ENCODE measurements around the gene CCDC112. TPM values are rescaled to one million over a fixed set of nuclear protein-coding genes. Genes with fewer than 3 reads are reported as not detected.

CCDC112 gene
- total RNA-seq, 1 donor from 2014 or later, result 13.0 TPM

DNA sequence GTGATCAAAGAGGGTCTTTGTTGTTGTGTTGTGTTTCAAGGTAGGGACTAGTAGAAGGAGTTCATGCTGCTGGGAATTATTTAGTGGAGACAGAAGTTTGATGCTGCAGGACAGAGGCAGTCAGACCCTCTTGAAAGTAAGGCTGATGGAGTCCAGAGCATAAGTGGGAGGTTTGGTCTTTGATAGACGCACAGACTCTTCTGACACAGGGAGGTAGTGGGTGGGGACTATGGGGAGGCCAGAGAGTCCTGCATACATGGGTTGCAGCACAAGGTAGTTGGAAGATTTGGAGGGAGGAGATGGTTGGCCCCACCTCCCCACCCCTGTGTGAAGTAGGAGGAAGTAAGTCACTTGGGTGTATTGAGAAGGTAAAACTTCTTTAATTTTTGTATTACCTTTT is 2.4 kb upstream of the CCDC112 start:
- Histone ChIP-seq H3K27me3 (ENCODE audit: insufficient read depth, low read length) (no peaks in the 10 kb centered on the region), H3K9me3 (ENCODE audit: insufficient read depth, low read depth, low read length) (no peaks in the 10 kb centered on the region), H3K4me1 (ENCODE audit: insufficient read depth, low read length) (peaks cover 3% of the 10 kb centered on the region), H2AFZ (ENCODE audit: low read depth, low read length) (no peak overlapping the region), H3K36me3 (ENCODE audit: insufficient read depth, low read length) (no peaks in the 10 kb centered on the region), H3K4me3 (ENCODE audit: insufficient read depth, low read depth, low read length) (no peak overlapping the region), H3K4me2 (ENCODE audit: low read length) (no peak overlapping the region), H3K79me2 (ENCODE audit: insufficient read depth, low read length) (peaks cover 20% of the 10 kb centered on the region), H3K9ac (ENCODE audit: low read length) (no peak overlapping the region), H4K20me1 (ENCODE audit: insufficient read depth, low read length) (peaks cover 10% of the 10 kb centered on the region), H3K27ac (ENCODE audit: low read depth, low read length) (no peak overlapping the region)
- no peak for TF ChIP-seq EZH2 (IDR thresholded peaks at IDR 0.05; ENCODE audit: insufficient read depth, low read length)
- TF ChIP-seq, protein P1, sequence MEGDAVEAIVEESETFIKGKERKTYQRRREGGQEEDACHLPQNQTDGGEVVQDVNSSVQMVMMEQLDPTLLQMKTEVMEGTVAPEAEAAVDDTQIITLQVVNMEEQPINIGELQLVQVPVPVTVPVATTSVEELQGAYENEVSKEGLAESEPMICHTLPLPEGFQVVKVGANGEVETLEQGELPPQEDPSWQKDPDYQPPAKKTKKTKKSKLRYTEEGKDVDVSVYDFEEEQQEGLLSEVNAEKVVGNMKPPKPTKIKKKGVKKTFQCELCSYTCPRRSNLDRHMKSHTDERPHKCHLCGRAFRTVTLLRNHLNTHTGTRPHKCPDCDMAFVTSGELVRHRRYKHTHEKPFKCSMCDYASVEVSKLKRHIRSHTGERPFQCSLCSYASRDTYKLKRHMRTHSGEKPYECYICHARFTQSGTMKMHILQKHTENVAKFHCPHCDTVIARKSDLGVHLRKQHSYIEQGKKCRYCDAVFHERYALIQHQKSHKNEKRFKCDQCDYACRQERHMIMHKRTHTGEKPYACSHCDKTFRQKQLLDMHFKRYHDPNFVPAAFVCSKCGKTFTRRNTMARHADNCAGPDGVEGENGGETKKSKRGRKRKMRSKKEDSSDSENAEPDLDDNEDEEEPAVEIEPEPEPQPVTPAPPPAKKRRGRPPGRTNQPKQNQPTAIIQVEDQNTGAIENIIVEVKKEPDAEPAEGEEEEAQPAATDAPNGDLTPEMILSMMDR (IDR thresholded peaks at IDR 0.05; ENCODE audit: insufficient read depth, low read depth, low read length), result no peak
- DNase-seq (ENCODE audit: low read depth), result no peak
- no peaks in the 10 kb centered on the region for H3K9me3 Mint-ChIP-seq (ENCODE audit: unreplicated experiment)
- no peak overlapping the region for H3K4me3 Mint-ChIP-seq (ENCODE audit: unreplicated experiment)
- peaks cover 2% of the 10 kb centered on the region for H3K27me3 Mint-ChIP-seq (ENCODE audit: low read depth, unreplicated experiment)
- H3K27ac Mint-ChIP-seq (ENCODE audit: unreplicated experiment), result no peak overlapping the region
- no peaks in the 10 kb centered on the region for H3K36me3 Mint-ChIP-seq (ENCODE audit: low read depth, unreplicated experiment)
- peaks cover 8% of the 10 kb centered on the region for H3K4me1 Mint-ChIP-seq (ENCODE audit: low read depth, unreplicated experiment)
- FAIRE-seq, result no peak

DNA sequence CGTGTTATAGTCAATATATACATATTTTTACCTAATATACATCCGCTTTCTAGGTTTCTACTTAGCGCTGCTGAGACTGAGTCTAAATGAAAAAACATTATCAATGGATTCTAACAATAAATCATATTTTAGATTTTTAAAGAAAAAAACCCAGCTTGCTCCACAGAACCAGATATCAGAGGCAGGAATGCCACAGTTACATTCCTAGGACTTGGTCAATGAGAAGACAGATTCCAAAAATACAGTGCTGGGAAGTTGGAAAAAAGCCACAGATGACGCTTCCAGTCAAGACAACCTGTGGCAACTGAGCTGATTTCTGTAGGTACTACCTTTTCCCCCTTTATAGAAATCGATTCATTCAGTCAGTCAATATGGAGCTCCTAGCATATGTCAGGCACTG is 577 bp upstream of the CCDC112 start:
- peak; percentile 49 for DNase-seq (ENCODE audit: low read depth)
- Mint-ChIP-seq H3K4me1 (ENCODE audit: low read depth, unreplicated experiment) (peaks cover 6% of the 10 kb centered on the region), H3K27me3 (ENCODE audit: low read depth, unreplicated experiment) (peaks cover 2% of the 10 kb centered on the region), H3K36me3 (ENCODE audit: low read depth, unreplicated experiment) (peaks cover 3% of the 10 kb centered on the region), H3K27ac (ENCODE audit: unreplicated experiment) (no peak overlapping the region), H3K9me3 (ENCODE audit: unreplicated experiment) (no peaks in the 10 kb centered on the region), H3K4me3 (ENCODE audit: unreplicated experiment) (peak overlapping the region; percentile 60)
- no peak overlapping the region for H3K4me2 ChIP-seq (ENCODE audit: low read length)
- H2AFZ ChIP-seq (ENCODE audit: low read depth, low read length), result no peak overlapping the region
- FAIRE-seq, result no peak
- H3K4me3 ChIP-seq (ENCODE audit: insufficient read depth, low read depth, low read length), result peak overlapping the region; percentile 29
- no peak overlapping the region for H3K27ac ChIP-seq (ENCODE audit: low read depth, low read length)
- no peaks in the 10 kb centered on the region for H3K9me3 ChIP-seq (ENCODE audit: insufficient read depth, low read depth, low read length)
- TF ChIP-seq, protein P1 (IDR thresholded peaks at IDR 0.05; ENCODE audit: insufficient read depth, low read depth, low read length), result no peak
- no peak for TF ChIP-seq EZH2 (IDR thresholded peaks at IDR 0.05; ENCODE audit: insufficient read depth, low read length)
- H3K27me3 ChIP-seq (ENCODE audit: insufficient read depth, low read length), result no peaks in the 10 kb centered on the region
- H3K9ac ChIP-seq (ENCODE audit: low read length), result no peak overlapping the region
- peaks cover 3% of the 10 kb centered on the region for H3K4me1 ChIP-seq (ENCODE audit: insufficient read depth, low read length)
- peaks cover 36% of the 10 kb centered on the region for H3K79me2 ChIP-seq (ENCODE audit: insufficient read depth, low read length)
- H3K36me3 ChIP-seq (ENCODE audit: insufficient read depth, low read length), result no peaks in the 10 kb centered on the region
- peaks cover 14% of the 10 kb centered on the region for H4K20me1 ChIP-seq (ENCODE audit: insufficient read depth, low read length)

DNA sequence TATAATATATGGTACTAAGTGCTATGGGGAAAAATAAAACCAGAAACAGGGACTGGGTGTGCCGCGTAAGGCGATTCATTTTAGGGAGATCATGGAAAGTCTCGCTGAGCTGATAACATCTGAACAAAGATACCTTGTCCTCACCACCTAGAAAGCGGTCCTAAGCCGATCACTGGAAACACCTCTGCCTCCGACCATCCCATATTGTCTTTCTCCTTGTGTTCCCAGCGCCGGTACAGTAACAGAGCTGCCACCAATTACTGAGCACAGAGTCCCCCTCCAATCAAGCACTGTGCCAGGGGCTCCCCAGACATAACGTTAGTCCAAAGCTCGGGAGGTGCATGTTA is 704 bp downstream of the CCDC112 start:
- H3K79me2 ChIP-seq (ENCODE audit: insufficient read depth, low read length), result peaks cover 36% of the 10 kb centered on the region
- peaks cover 3% of the 10 kb centered on the region for H3K4me1 ChIP-seq (ENCODE audit: insufficient read depth, low read length)
- H3K27me3 Mint-ChIP-seq (ENCODE audit: low read depth, unreplicated experiment), result peaks cover 2% of the 10 kb centered on the region
- H4K20me1 ChIP-seq (ENCODE audit: insufficient read depth, low read length), result peaks cover 14% of the 10 kb centered on the region
- peak overlapping the region; percentile 98 for H3K4me2 ChIP-seq (ENCODE audit: low read length)
- H3K27me3 ChIP-seq (ENCODE audit: insufficient read depth, low read length), result no peaks in the 10 kb centered on the region
- H3K4me3 ChIP-seq (ENCODE audit: insufficient read depth, low read depth, low read length), result peak overlapping the region; percentile 91
- DNase-seq (ENCODE audit: low read depth), result no peak
- peak overlapping the region; percentile 93 for H2AFZ ChIP-seq (ENCODE audit: low read depth, low read length)
- H3K9me3 ChIP-seq (ENCODE audit: insufficient read depth, low read depth, low read length), result no peaks in the 10 kb centered on the region
- peaks cover 3% of the 10 kb centered on the region for H3K36me3 Mint-ChIP-seq (ENCODE audit: low read depth, unreplicated experiment)
- peak overlapping the region; percentile 87 for H3K9ac ChIP-seq (ENCODE audit: low read length)
- H3K9me3 Mint-ChIP-seq (ENCODE audit: unreplicated experiment), result no peaks in the 10 kb centered on the region
- TF ChIP-seq, protein P1 (IDR thresholded peaks at IDR 0.05; ENCODE audit: insufficient read depth, low read depth, low read length), result no peak
- no peak for TF ChIP-seq EZH2 (IDR thresholded peaks at IDR 0.05; ENCODE audit: insufficient read depth, low read length)
- H3K36me3 ChIP-seq (ENCODE audit: insufficient read depth, low read length), result no peaks in the 10 kb centered on the region
- peak overlapping the region; percentile 85 for H3K27ac Mint-ChIP-seq (ENCODE audit: unreplicated experiment)
- H3K4me1 Mint-ChIP-seq (ENCODE audit: low read depth, unreplicated experiment), result peaks cover 6% of the 10 kb centered on the region
- no peak for FAIRE-seq
- peak overlapping the region; percentile 96 for H3K4me3 Mint-ChIP-seq (ENCODE audit: unreplicated experiment)
- peak overlapping the region; percentile 17 for H3K27ac ChIP-seq (ENCODE audit: low read depth, low read length)

All from astrocyte (in vitro differentiated cells and primary cell).